ENCODE results near the gene CC2D1B. TPM values are rescaled to one million over a fixed set of nuclear protein-coding genes. Genes with fewer than 3 reads are reported as not detected.
A peak's percentile ranks its signal among the peaks of the same experiment; 100 is the strongest.

The CC2D1B gene
- total and polyA plus RNA-seq, 8 donors = 23.6 to 49.1 (median 29.2) TPM

- Histone ChIP-seq H3K9me3 (no peaks in the 10 kb centered on the region), H3K36me3 (peaks cover 0 to 19% of the 10 kb centered on the region in 2 donors), H3K27ac (no peak overlapping the region), H3K4me3 (no peak overlapping the region), H3K27me3 (peaks cover 0 to 6% of the 10 kb centered on the region in 2 donors), H3K4me1 (peaks cover 11 to 32% of the 10 kb centered on the region in 2 donors)
- TF ChIP-seq, protein P1, sequence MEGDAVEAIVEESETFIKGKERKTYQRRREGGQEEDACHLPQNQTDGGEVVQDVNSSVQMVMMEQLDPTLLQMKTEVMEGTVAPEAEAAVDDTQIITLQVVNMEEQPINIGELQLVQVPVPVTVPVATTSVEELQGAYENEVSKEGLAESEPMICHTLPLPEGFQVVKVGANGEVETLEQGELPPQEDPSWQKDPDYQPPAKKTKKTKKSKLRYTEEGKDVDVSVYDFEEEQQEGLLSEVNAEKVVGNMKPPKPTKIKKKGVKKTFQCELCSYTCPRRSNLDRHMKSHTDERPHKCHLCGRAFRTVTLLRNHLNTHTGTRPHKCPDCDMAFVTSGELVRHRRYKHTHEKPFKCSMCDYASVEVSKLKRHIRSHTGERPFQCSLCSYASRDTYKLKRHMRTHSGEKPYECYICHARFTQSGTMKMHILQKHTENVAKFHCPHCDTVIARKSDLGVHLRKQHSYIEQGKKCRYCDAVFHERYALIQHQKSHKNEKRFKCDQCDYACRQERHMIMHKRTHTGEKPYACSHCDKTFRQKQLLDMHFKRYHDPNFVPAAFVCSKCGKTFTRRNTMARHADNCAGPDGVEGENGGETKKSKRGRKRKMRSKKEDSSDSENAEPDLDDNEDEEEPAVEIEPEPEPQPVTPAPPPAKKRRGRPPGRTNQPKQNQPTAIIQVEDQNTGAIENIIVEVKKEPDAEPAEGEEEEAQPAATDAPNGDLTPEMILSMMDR (IDR thresholded peaks at IDR 0.05) = no peak
- ATAC-seq (no peak), DNase-seq (no peak)
- intact Hi-C loops (cut with DNase I) = no loop called here
Measured at GRCh38 chr1:52367272-52367671, 1.3 kb upstream of the CC2D1B start.

GRCh38 chr1:52366517-52366827 is 467 bp upstream of the CC2D1B start:
- TF ChIP-seq, protein P1 (IDR thresholded peaks at IDR 0.05) = no peak
- no peak for DNase-seq
- intact Hi-C loops (cut with DNase I) = no loop called here
- ATAC-seq = no peak
- Histone ChIP-seq H3K9me3 (no peaks in the 10 kb centered on the region), H3K4me1 (peaks cover 11 to 32% of the 10 kb centered on the region in 2 donors), H3K27me3 (peaks cover 0 to 6% of the 10 kb centered on the region in 2 donors), H3K36me3 (peaks cover 0 to 27% of the 10 kb centered on the region in 2 donors), H3K27ac (peak overlapping the region; percentile 94), H3K4me3 (peak overlapping the region; percentile 71 to 92)

DNA sequence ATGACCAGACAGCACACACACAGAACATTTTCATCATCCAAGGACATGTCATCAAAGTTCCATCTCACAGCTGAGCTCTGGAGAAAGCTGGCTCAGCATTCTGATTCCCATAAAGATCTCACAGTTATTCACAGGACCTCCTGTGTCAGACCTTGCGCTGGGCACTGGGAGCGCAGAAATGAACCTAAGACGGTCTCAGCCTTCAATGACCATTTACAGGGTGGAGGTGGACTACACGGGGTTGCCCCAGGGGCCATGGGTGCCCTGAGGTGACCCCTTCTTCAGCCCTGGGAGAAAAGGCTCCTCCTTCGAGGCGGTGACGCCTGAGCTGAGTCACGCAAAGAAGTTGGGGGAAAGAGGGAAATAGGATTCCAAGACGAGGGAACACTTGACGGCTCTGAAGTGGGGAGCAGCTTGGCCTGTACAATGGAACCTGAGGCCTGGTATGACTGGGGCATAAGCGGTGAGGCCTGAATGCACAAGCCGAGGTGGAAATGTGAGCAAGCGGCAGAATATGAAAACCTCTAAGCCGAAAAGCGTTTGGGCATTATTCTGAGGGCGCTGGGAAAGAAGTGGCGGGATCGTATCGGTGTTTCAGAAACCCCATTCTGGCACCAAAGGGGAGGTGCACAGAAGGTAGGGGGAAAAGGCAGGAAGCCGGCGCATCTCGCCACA is 797 bp downstream of the CC2D1B start:
- Histone ChIP-seq H3K9me3 (no peaks in the 10 kb centered on the region), H3K27ac (peak overlapping the region; percentile 94), H3K36me3 (peaks cover 0 to 40% of the 10 kb centered on the region in 2 donors), H3K4me3 (peak overlapping the region; percentile 71 to 92), H3K4me1 (peaks cover 11 to 32% of the 10 kb centered on the region in 2 donors), H3K27me3 (peaks cover 0 to 6% of the 10 kb centered on the region in 2 donors)
- intact Hi-C loops (cut with DNase I) = no loop called here
- peak; percentile 53 for ATAC-seq
- TF ChIP-seq, protein P1 (IDR thresholded peaks at IDR 0.05) = no peak
- DNase-seq = peak; percentile 32 to 91 (median 70)

- ATAC-seq (no peak), DNase-seq (no peak)
- Histone ChIP-seq H3K36me3 (peaks cover 0 to 49% of the 10 kb centered on the region in 2 donors), H3K4me1 (peaks cover 11 to 32% of the 10 kb centered on the region in 2 donors), H3K27me3 (peaks cover 0 to 6% of the 10 kb centered on the region in 2 donors), H3K4me3 (peak overlapping the region in 1 of 2 donors; percentile 92), H3K27ac (peak overlapping the region in 1 of 2 donors; percentile 94), H3K9me3 (no peaks in the 10 kb centered on the region)
- intact Hi-C loops (cut with DNase I) = no loop called here
- TF ChIP-seq, protein P1 (IDR thresholded peaks at IDR 0.05) = no peak
Measured at GRCh38 chr1:52364235-52364839, 1.7 kb downstream of the CC2D1B start.

DNA sequence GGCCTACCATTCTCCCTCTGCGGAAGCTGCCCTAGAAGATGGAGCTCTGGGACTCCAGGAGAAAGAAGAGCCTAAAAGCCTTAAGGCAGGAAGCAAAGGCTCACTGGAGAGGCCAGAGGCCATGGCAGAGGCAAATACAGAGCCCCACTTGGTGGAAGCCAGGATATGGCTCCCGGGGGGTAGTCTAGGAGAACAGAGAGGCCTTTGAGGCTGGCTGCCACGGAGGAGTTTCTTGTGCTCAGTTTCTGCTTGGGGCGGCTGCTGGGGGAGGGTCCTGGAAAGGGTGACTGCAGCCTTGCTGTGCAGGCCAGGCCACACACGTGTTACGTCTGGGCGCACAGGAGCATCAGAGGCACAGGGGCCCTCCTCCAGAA is 5.4 kb downstream of the CC2D1B start:
- H3K27ac ChIP-seq = no peak overlapping the region
- peaks cover 0 to 86% of the 10 kb centered on the region in 2 donors for H3K36me3 ChIP-seq
- DNase-seq (no peak), ATAC-seq (no peak)
- H3K4me1 ChIP-seq = peaks cover 11 to 13% of the 10 kb centered on the region in 2 donors
- intact Hi-C loops (cut with DNase I) = no loop called here
- H3K4me3 ChIP-seq = no peak overlapping the region
- H3K9me3 ChIP-seq = no peaks in the 10 kb centered on the region
- TF ChIP-seq, protein P1 (IDR thresholded peaks at IDR 0.05) = no peak
- no peaks in the 10 kb centered on the region for H3K27me3 ChIP-seq
